Measurements from ENCODE around the gene LSM8.
"Not testable (repeated sequence)": the region's sequence is repeated elsewhere in the genome, so short reads cannot be mapped to it uniquely, and the experiment has no call there.

LSM8 gene

DNA sequence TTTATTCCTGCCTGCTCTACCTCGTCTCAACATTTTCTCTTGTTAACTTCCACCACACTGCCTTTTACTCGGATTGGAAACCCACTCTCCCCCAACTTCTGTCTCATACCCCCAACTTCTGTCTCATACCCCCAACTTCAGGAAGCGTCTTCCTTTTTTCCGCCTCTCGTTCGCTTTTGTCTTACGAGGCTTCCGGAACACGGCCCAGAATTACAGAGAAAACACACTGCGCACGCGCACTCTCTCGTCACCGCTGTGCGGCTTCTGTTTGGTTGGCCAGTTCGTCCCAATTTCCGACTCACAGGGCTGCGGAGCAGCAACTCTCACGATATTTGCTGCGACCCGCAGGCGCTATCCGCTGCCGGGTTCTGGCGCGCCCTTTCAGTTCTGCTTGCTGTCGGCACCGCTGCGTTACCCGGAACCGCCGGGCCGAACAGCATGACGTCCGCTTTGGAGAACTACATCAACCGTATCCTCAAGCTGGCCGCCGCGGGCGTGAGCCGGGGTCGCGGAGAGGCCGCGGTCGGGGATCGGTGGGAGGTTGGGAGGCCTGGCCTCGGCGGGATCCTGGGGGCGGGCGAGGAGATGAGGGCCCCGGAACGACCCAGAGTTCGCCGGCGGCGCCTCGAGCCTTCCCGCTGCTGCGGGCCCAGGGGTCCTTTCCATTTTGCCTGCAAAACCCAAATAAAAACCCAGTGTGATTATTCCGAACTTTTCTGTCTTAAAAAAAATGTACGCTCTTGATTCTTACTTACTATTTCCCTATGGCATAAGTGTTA is at the start of gene LSM8:
Gene LSM8 (plus strand): TSS at position 379 of the 779 bp plus-strand sequence. CDS start 60 bp downstream, at position 439.
- TF ChIP-seq, protein P1, sequence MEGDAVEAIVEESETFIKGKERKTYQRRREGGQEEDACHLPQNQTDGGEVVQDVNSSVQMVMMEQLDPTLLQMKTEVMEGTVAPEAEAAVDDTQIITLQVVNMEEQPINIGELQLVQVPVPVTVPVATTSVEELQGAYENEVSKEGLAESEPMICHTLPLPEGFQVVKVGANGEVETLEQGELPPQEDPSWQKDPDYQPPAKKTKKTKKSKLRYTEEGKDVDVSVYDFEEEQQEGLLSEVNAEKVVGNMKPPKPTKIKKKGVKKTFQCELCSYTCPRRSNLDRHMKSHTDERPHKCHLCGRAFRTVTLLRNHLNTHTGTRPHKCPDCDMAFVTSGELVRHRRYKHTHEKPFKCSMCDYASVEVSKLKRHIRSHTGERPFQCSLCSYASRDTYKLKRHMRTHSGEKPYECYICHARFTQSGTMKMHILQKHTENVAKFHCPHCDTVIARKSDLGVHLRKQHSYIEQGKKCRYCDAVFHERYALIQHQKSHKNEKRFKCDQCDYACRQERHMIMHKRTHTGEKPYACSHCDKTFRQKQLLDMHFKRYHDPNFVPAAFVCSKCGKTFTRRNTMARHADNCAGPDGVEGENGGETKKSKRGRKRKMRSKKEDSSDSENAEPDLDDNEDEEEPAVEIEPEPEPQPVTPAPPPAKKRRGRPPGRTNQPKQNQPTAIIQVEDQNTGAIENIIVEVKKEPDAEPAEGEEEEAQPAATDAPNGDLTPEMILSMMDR (IDR thresholded peaks at IDR 0.05; ENCODE audit: control extremely low read depth, extremely low read depth, low read depth, missing control alignments) = no peak
- ChIA-PET POLR2A (no interaction called here), CTCF (no interaction called here)
- peak; percentile 93 for DNase-seq (ENCODE audit: extremely low spot score)

DNA sequence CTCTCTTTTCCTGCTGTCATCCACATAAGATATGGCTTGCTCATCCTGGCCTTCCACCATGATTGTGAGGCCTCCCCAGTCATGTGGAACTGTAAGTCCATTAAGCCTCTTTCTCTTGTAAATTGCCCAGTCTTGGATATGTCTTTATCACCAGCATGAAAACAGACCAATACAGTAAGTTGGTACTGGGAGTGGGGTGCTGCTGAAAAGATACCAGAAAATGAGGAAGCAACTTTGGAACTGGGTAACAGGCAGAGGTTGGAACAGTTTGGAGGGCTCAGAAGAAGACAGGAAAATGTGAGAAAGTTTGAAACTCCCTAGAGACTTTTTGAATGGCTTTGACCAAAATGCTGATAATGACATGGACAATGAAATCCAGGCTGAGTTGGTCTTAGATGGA is 49.5 kb upstream of the LSM8 start:
- POLR2A ChIA-PET; DNase-seq (ENCODE audit: extremely low spot score); CTCF ChIA-PET: not testable (repeated sequence)

DNA sequence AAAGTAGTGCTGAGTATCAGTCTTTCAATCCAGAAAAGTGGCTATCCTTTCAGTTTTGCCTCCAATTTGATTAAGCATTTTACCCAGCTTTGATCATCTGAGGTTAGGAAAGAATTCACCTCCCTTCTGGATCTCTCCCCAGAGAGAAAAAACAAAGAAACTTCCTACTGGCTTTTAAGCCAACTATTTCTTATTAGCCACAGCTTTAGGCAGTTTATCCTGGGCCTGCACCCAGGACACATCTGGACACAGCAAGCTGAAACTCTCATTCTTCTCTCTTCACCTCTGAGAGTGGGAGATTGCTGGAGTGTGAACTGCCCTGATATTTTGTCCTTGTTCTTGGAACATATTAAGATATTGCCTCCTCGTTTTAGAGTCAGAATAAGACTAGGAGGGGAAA is 43.5 kb upstream of the LSM8 start:
- no peak for DNase-seq (ENCODE audit: extremely low spot score)
- POLR2A ChIA-PET = no interaction called here
- CTCF ChIA-PET = no interaction called here
- TF ChIP-seq, protein P1 (IDR thresholded peaks at IDR 0.05; ENCODE audit: control extremely low read depth, extremely low read depth, low read depth, missing control alignments) = no peak

DNA sequence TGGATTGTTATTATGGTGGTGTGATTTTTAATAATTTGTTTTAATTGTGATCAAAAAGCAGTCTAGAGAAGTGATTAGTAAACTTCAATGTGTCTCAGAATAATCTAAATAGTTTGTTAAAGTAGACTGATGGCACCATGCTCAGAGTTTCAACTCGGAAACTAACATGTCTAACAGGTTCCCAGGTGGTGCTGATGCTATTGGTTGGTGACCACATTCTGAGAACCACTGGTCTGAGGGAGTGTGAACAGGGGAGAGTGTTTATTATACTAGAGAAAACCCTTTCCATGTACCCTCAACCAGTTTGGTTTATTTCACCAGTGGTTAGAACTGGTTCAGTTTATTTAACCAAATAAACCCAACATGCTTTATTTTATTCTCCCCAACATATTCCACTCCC is 42.0 kb upstream of the LSM8 start:
- TF ChIP-seq, protein P1 (IDR thresholded peaks at IDR 0.05; ENCODE audit: control extremely low read depth, extremely low read depth, low read depth, missing control alignments) = no peak
- CTCF ChIA-PET = no interaction called here
- POLR2A ChIA-PET = no interaction called here
- no peak for DNase-seq (ENCODE audit: extremely low spot score)

DNA sequence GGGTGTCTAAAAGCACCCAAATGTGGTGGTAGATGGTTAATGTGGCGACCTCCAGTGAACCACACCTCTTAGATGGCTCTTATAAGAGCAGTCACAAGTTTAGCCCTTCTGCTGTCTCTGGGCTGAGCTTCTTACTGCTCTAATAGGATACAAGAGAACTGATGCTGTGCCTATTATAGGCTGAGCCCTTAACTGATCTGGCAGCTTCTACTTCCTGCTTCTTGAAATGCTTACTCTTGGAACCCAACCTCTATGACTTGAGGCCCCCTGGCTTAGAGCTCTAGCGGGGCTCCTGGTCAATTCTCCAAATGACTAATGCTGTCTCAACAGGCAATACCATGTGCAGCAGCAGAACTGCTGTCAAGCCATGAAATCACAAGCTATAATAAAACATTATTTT is 35.0 kb upstream of the LSM8 start:
- ChIA-PET POLR2A (no interaction called here), CTCF (interaction anchor here (1.0 to 1.4 kb wide), 3 partner anchors 22 to 398 kb away, joined by 3 to 6 read pairs (median 3); no protein-coding TSS in a partner anchor)
- DNase-seq (ENCODE audit: extremely low spot score) = no peak
- TF ChIP-seq, protein P1 (IDR thresholded peaks at IDR 0.05; ENCODE audit: control extremely low read depth, extremely low read depth, low read depth, missing control alignments) = no peak

GRCh38 chr7:118149394-118149793 is 34.6 kb upstream of the LSM8 start:
- POLR2A ChIA-PET = no interaction called here

DNA sequence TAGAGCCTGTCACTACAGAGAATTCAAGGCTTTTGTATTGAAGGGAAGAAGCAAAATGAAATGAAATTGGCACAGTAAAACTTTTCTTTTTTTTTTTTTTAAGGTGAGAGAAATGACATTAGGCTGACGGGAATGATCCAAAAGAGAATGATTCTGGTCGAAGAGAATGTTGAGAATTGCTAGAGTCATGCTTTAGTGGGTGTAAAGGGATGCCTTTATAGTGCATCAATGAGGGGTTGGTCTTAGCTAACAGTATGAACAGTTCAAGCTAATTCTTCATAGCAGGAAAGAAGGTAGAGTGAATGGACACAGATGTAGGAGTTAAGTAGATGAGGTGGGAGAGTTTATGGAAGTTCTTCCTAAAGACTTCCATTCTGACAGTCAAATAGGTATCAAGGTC is 32.3 kb upstream of the LSM8 start:
- ChIA-PET CTCF (interaction anchor here (1.1 to 3.7 kb wide), 5 partner anchors 21 to 693 kb away, joined by 3 to 17 read pairs (median 3); no protein-coding TSS in a partner anchor), POLR2A (no interaction called here)
- no peak for DNase-seq (ENCODE audit: extremely low spot score)

More at GRCh38 chr7:118149394-118149793, 34.6 kb upstream of the LSM8 start:
- no peak for DNase-seq (ENCODE audit: extremely low spot score)
- CTCF ChIA-PET = interaction anchor here (1.2 to 1.4 kb wide), 2 partner anchors 22 to 398 kb away, joined by 3 to 6 read pairs; no protein-coding TSS in a partner anchor
- TF ChIP-seq, protein P1 (IDR thresholded peaks at IDR 0.05; ENCODE audit: control extremely low read depth, extremely low read depth, low read depth, missing control alignments) = no peak

More for the DNA sequence above, 32.3 kb upstream of the LSM8 start:
- TF ChIP-seq, protein P1 (IDR thresholded peaks at IDR 0.05; ENCODE audit: control extremely low read depth, extremely low read depth, low read depth, missing control alignments) = no peak
